Mucosa of stomach (tissue), 1 donor: ENCODE data around the gene VGLL4.
"Not testable (repeated sequence)": the region's sequence is repeated elsewhere in the genome, so short reads cannot be mapped to it uniquely, and the experiment has no call there.

Source experiments
- H3K27me3 ChIP-seq: one replicate; pipeline ENCODE4 v1.7.0; 2013; ENCODE audit warnings: mild to moderate bottlenecking, low read length; ENCODE audit not compliant: control insufficient read depth, insufficient read depth
- H3K36me3 ChIP-seq: one replicate; pipeline ENCODE4 v1.7.0; 2013; ENCODE audit warnings: low read length; ENCODE audit not compliant: control insufficient read depth, insufficient read depth
- H3K4me1 ChIP-seq: one replicate; pipeline ENCODE4 v1.7.0; 2013; ENCODE audit warnings: mild to moderate bottlenecking, low read length; ENCODE audit not compliant: control insufficient read depth, insufficient read depth
- H3K4me3 ChIP-seq: one replicate; pipeline ENCODE4 v1.7.0; 2013; ENCODE audit warnings: low read length
- H3K9ac ChIP-seq: one replicate; pipeline ENCODE4 v1.7.0; 2013; ENCODE audit warnings: mild to moderate bottlenecking, low read length, moderate library complexity
- H3K9me3 ChIP-seq: one replicate; pipeline ENCODE4 v1.7.0; 2013; ENCODE audit warnings: mild to moderate bottlenecking, low read length, moderate library complexity; ENCODE audit not compliant: control insufficient read depth
- donor health status: Pancreatic carcinoma.

Gene VGLL4, protein sequence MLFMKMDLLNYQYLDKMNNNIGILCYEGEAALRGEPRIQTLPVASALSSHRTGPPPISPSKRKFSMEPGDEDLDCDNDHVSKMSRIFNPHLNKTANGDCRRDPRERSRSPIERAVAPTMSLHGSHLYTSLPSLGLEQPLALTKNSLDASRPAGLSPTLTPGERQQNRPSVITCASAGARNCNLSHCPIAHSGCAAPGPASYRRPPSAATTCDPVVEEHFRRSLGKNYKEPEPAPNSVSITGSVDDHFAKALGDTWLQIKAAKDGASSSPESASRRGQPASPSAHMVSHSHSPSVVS

DNA sequence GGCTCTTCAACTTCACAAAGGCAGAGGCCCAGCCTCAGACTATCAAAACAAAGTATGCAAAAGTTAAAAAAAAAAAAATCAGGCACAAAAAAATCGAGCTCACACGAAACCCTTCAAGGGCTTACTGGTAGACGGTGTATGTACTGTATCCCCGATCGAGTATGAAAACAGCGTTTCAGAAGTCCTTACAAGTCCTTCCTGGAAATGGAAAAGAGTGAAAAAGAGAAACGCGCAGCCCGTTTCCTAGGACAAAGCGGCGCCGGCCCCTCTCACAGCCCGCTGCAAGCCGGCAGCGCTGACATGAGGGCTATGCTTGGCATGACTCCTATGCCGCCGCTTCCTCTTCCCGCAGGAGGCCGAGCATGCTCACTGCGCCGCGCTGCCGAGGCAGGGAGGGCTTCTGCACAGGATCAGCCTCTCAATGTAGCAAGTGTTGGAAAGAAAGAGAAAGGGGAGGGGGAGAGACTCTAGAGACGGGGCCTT lies at the start of gene VGLL4:
Gene VGLL4 (minus strand): TSS at position 311 of the 483 bp plus-strand sequence. CDS start 397 bp downstream, outside the sequence.
- peak within 1 kb of the TSS; percentile 87 for H3K9ac ChIP-seq
- peak within 1 kb of the TSS; percentile 79 for H3K4me3 ChIP-seq
- peaks cover 27% of the 10 kb centered on the region for H3K4me1 ChIP-seq
- H3K9me3 ChIP-seq = no peaks in the 10 kb centered on the region
- H3K27me3 ChIP-seq = no peaks in the 10 kb centered on the region
- H3K36me3 ChIP-seq = no peaks in the 10 kb centered on the region

DNA sequence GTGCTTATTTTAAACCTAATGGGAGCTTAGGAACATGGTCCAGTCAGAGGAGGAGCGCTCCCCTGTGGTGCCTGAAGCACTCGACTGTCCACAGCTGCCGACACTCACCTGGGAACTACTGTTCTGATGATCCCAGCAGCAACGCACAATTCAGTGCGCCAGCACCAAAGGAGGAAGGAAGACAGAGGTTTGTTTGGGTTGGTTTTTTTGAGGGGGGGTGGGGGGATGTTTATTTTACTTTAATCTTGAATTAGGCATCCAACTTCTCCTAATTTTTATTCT lies 48.8 kb upstream of the VGLL4 start:
- Histone ChIP-seq H3K4me3 (no peak overlapping the region), H3K9me3 (no peaks in the 10 kb centered on the region), H3K27me3 (no peaks in the 10 kb centered on the region), H3K9ac (no peak overlapping the region), H3K4me1 (no peaks in the 10 kb centered on the region), H3K36me3 (no peaks in the 10 kb centered on the region)

- Histone ChIP-seq H3K27me3 (no peaks in the 10 kb centered on the region), H3K9ac (no peak overlapping the region), H3K4me3 (no peak overlapping the region)
Observed at GRCh38 chr3:11691767-11692531, 48.2 kb upstream of the VGLL4 start.

GRCh38 chr3:11690863-11691766 lies 47.4 kb upstream of the VGLL4 start:
- no peak overlapping the region for H3K9ac ChIP-seq
- no peaks in the 10 kb centered on the region for H3K9me3 ChIP-seq
- H3K36me3 ChIP-seq = no peaks in the 10 kb centered on the region
- H3K4me1 ChIP-seq = no peaks in the 10 kb centered on the region
- no peak overlapping the region for H3K4me3 ChIP-seq
- no peaks in the 10 kb centered on the region for H3K27me3 ChIP-seq

More at GRCh38 chr3:11691767-11692531, 48.2 kb upstream of the VGLL4 start:
- no peaks in the 10 kb centered on the region for H3K36me3 ChIP-seq
- H3K9me3 ChIP-seq = no peaks in the 10 kb centered on the region
- no peaks in the 10 kb centered on the region for H3K4me1 ChIP-seq

DNA sequence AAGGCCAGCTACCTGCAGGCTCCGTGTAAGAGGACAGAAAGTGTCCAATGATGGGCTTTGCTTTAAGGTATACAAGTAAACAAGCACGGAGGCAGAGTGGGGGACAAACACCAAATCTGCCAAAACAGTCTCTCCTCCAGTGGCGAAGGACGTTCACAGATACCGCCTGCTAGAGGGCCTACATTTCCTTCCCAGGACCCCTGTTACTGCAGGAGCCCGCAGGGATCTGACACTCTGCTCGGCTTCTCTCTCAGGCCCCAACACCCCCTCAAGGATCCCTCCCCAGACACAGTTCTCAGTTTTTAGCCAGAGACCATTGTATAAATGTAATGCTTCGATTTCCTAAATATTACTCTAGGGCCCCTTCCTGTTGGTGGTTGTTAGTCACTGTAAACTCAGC lies 46.0 kb upstream of the VGLL4 start:
- H3K4me1 ChIP-seq = no peaks in the 10 kb centered on the region
- H3K9me3 ChIP-seq = no peaks in the 10 kb centered on the region
- H3K4me3 ChIP-seq = no peak overlapping the region
- no peaks in the 10 kb centered on the region for H3K27me3 ChIP-seq
- H3K36me3 ChIP-seq = no peaks in the 10 kb centered on the region
- H3K9ac ChIP-seq = no peak overlapping the region

DNA sequence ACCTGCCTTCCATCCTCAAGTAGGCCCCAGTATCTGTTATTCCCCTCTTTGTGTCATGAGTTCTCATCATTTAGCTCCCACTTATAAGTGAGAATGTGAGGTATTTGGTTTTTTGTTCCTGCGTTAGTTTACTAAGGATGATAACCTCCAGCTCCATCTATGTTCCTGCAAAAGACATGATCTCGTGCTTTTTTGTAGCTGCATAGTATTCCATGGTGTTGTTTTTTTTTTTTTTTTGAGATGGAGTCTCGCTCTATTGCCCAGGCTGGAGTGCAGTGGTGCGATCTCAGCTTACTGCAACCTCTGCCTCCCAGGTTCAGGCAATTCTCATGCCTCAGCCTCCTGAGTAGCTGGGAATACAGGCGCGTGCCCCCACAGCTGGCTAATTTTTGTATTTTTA lies 41.3 kb upstream of the VGLL4 start:
- not testable (repeated sequence) for H3K4me1 ChIP-seq, H3K9me3 ChIP-seq, H3K4me3 ChIP-seq, H3K9ac ChIP-seq, H3K27me3 ChIP-seq, H3K36me3 ChIP-seq

- no peaks in the 10 kb centered on the region for H3K4me1 ChIP-seq
- no peaks in the 10 kb centered on the region for H3K9me3 ChIP-seq
- H3K27me3 ChIP-seq = no peaks in the 10 kb centered on the region
- H3K36me3 ChIP-seq = no peaks in the 10 kb centered on the region
- H3K9ac ChIP-seq = no peak overlapping the region
- no peak overlapping the region for H3K4me3 ChIP-seq
Observed at GRCh38 chr3:11680509-11680908, 36.8 kb upstream of the VGLL4 start.

- Histone ChIP-seq H3K4me1 (no peaks in the 10 kb centered on the region), H3K27me3 (no peaks in the 10 kb centered on the region), H3K9me3 (no peaks in the 10 kb centered on the region), H3K9ac (no peak overlapping the region), H3K36me3 (no peaks in the 10 kb centered on the region), H3K4me3 (no peak overlapping the region)
Observed at GRCh38 chr3:11679964-11680363, 36.2 kb upstream of the VGLL4 start.

GRCh38 chr3:11672363-11672762 lies 28.6 kb upstream of the VGLL4 start:
- Histone ChIP-seq H3K4me1 (peaks cover 7% of the 10 kb centered on the region), H3K9ac (no peak overlapping the region), H3K9me3 (no peaks in the 10 kb centered on the region), H3K27me3 (no peaks in the 10 kb centered on the region), H3K36me3 (no peaks in the 10 kb centered on the region), H3K4me3 (no peak overlapping the region)

DNA sequence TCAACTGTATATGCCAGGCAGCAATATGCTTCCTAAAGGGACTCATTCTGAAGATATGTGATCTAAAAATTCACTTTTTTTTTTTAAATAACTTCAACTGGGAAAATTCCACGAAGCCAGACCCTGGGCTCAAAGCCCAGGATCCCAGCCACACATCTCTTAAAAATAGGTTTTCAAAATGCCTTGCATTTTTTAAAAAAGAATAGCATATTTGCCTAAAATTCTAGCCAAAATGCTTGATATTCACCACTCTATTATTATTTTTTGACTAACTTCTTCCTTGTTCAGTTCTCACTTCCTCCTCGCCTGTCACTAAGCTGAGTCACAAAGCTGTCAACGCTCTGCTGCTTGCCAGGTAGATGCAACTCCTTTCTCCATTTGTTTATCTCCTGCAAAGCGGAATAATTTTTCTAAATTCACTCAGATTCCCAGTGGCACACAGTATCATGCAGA lies 28.0 kb upstream of the VGLL4 start:
- peaks cover 13% of the 10 kb centered on the region for H3K4me1 ChIP-seq
- no peak overlapping the region for H3K9ac ChIP-seq
- no peaks in the 10 kb centered on the region for H3K36me3 ChIP-seq
- no peaks in the 10 kb centered on the region for H3K27me3 ChIP-seq
- H3K4me3 ChIP-seq = no peak overlapping the region
- H3K9me3 ChIP-seq = no peaks in the 10 kb centered on the region

GRCh38 chr3:11668243-11669235 lies 24.8 kb upstream of the VGLL4 start:
- Histone ChIP-seq H3K4me3 (no peak overlapping the region), H3K9ac (no peak overlapping the region), H3K27me3 (no peaks in the 10 kb centered on the region), H3K36me3 (no peaks in the 10 kb centered on the region), H3K9me3 (no peaks in the 10 kb centered on the region), H3K4me1 (peaks cover 13% of the 10 kb centered on the region)
